COLO829 (cell line): ENCODE results near the gene L3MBTL3.
A peak's percentile ranks its signal among the peaks of the same experiment; 100 is the strongest.
"Not testable (repeated sequence)": the region's sequence is repeated elsewhere in the genome, so short reads cannot be mapped to it uniquely, and the experiment has no call there.

Experiments
- DNase-seq: peaks from one replicate; pipeline ENCODE4 v3.0.0; 2012; ENCODE audit warnings: low spot score

L3MBTL3 gene

GRCh38 chr6:130138909-130139242 is 120.5 kb downstream of the L3MBTL3 start:
- DNase-seq, result no peak

- no peak for DNase-seq
Measured at GRCh38 chr6:130140084-130140483, 121.7 kb downstream of the L3MBTL3 start.

GRCh38 chr6:130143709-130144108 is 125.3 kb downstream of the L3MBTL3 start:
- DNase-seq, result no peak

GRCh38 chr6:130147111-130147510 is 128.7 kb downstream of the L3MBTL3 start:
- no peak for DNase-seq

- DNase-seq, result no peak
Measured at GRCh38 chr6:130148181-130148580, 129.8 kb downstream of the L3MBTL3 start.

- not testable (repeated sequence) for DNase-seq
Measured at GRCh38 chr6:130149016-130149415, 130.6 kb downstream of the L3MBTL3 start.

- DNase-seq, result no peak
Measured at GRCh38 chr6:130150906-130151305, 132.5 kb downstream of the L3MBTL3 start.

GRCh38 chr6:130152908-130153510 is 134.6 kb downstream of the L3MBTL3 start:
- no peak for DNase-seq

GRCh38 chr6:130156908-130157307 is 138.5 kb downstream of the L3MBTL3 start:
- no peak for DNase-seq

- DNase-seq, result no peak
Measured at GRCh38 chr6:130158056-130158455, 139.7 kb downstream of the L3MBTL3 start.

GRCh38 chr6:130158548-130158947 is 140.2 kb downstream of the L3MBTL3 start:
- DNase-seq, result no peak

GRCh38 chr6:130159956-130160355 is 141.6 kb downstream of the L3MBTL3 start:
- no peak for DNase-seq

- DNase-seq, result no peak
Measured at GRCh38 chr6:130161683-130162404, 143.5 kb downstream of the L3MBTL3 start.

GRCh38 chr6:130162421-130162820 is 144.0 kb downstream of the L3MBTL3 start:
- no peak for DNase-seq

- no peak for DNase-seq
Measured at GRCh38 chr6:130163266-130163665, 144.9 kb downstream of the L3MBTL3 start.

GRCh38 chr6:130164251-130164650 is 145.9 kb downstream of the L3MBTL3 start:
- DNase-seq, result no peak

- no peak for DNase-seq
Measured at GRCh38 chr6:130167655-130168054, 149.3 kb downstream of the L3MBTL3 start.

- DNase-seq, result not testable (repeated sequence)
Measured at GRCh38 chr6:130170160-130170559, 151.8 kb downstream of the L3MBTL3 start.

- not testable (repeated sequence) for DNase-seq
Measured at GRCh38 chr6:130173377-130174004, 155.1 kb downstream of the L3MBTL3 start.

GRCh38 chr6:130176378-130176777 is 158.0 kb downstream of the L3MBTL3 start:
- no peak for DNase-seq

- DNase-seq, result peak; percentile 28
Measured at GRCh38 chr6:130178692-130179091, 160.3 kb downstream of the L3MBTL3 start.

GRCh38 chr6:130182466-130182865 is 164.1 kb downstream of the L3MBTL3 start:
- DNase-seq, result no peak
